NCI-H1930 (cell line): ENCODE results near the gene NOVA2.

Experiments
- DNase-seq, 2 experiments: peaks; one replicate each; lab custom pipeline; 2025; lab: John Stamatoyannopoulos, UW

NOVA2 gene

GRCh38 chr19:45895519-45895972, 78.1 kb downstream of the NOVA2 start:
- no peak for DNase-seq

- no peak for DNase-seq
Measured at GRCh38 chr19:45890877-45891276, 82.8 kb downstream of the NOVA2 start.

- no peak for DNase-seq
Measured at GRCh38 chr19:45889210-45889885, 84.3 kb downstream of the NOVA2 start.

- no peak for DNase-seq
Measured at GRCh38 chr19:45887200-45887710, 86.4 kb downstream of the NOVA2 start.

GRCh38 chr19:45886427-45887199, 87.1 kb downstream of the NOVA2 start:
- DNase-seq = peak; percentile 90 to 96

GRCh38 chr19:45885556-45886426, 87.9 kb downstream of the NOVA2 start, which contains the start of gene IRF2BP1:
TSS of gene IRF2BP1 (minus strand) at chr19:45886141. CDS start at chr19:45885774, 367 bp downstream.
- peak; percentile 94 to 95 for DNase-seq

- no peak for DNase-seq
Measured at GRCh38 chr19:45884682-45885555, 88.7 kb downstream of the NOVA2 start.

- no peak for DNase-seq
Measured at GRCh38 chr19:45883881-45884681, 89.6 kb downstream of the NOVA2 start.
